NOMO-1 (cell line): ENCODE data around the gene SPTLC3.

Experiments
- DNase-seq, 2 experiments: peaks; one replicate each; lab custom pipeline; 2025; ENCODE audit not compliant: unreplicated experiment in 2 of 2; lab: John Stamatoyannopoulos, UW

The SPTLC3 gene

GRCh38 chr20:13130061-13130706 is 121.4 kb downstream of the SPTLC3 start:
- DNase-seq = no peak

- no peak for DNase-seq
Observed at GRCh38 chr20:13130707-13131103, 121.9 kb downstream of the SPTLC3 start.

GRCh38 chr20:13131688-13132087 is 122.9 kb downstream of the SPTLC3 start:
- no peak for DNase-seq

- DNase-seq = no peak
Observed at GRCh38 chr20:13139459-13140150, 130.8 kb downstream of the SPTLC3 start.

GRCh38 chr20:13140201-13140600 is 131.4 kb downstream of the SPTLC3 start:
- DNase-seq = no peak

GRCh38 chr20:13140775-13141174 is 132.0 kb downstream of the SPTLC3 start:
- DNase-seq = no peak

- no peak for DNase-seq
Observed at GRCh38 chr20:13141546-13141945, 132.8 kb downstream of the SPTLC3 start.

- DNase-seq = no peak
Observed at GRCh38 chr20:13142143-13142542, 133.4 kb downstream of the SPTLC3 start.

- no peak for DNase-seq
Observed at GRCh38 chr20:13147071-13147963, 138.5 kb downstream of the SPTLC3 start.

GRCh38 chr20:13147971-13148370 is 139.2 kb downstream of the SPTLC3 start:
- no peak for DNase-seq

- no peak for DNase-seq
Observed at GRCh38 chr20:13148402-13148801, 139.6 kb downstream of the SPTLC3 start.

- no peak for DNase-seq
Observed at GRCh38 chr20:13148961-13149360, 140.2 kb downstream of the SPTLC3 start.

- DNase-seq = no peak
Observed at GRCh38 chr20:13149371-13150105, 140.8 kb downstream of the SPTLC3 start.

- DNase-seq = no peak
Observed at GRCh38 chr20:13158369-13158768, 149.6 kb downstream of the SPTLC3 start.

- no peak for DNase-seq
Observed at GRCh38 chr20:13159889-13160288, 151.1 kb downstream of the SPTLC3 start.

GRCh38 chr20:13165203-13165602 is 156.4 kb downstream of the SPTLC3 start:
- no peak for DNase-seq

- no peak for DNase-seq
Observed at GRCh38 chr20:13166011-13166410, 157.2 kb downstream of the SPTLC3 start.

GRCh38 chr20:13166437-13166836 is 157.7 kb downstream of the SPTLC3 start:
- no peak for DNase-seq

- DNase-seq = no peak
Observed at GRCh38 chr20:13169086-13169485, 160.3 kb downstream of the SPTLC3 start.

GRCh38 chr20:13170771-13171170 is 162.0 kb downstream of the SPTLC3 start:
- no peak for DNase-seq

GRCh38 chr20:13173201-13173600 is 164.4 kb downstream of the SPTLC3 start:
- DNase-seq = no peak
